HG03558 (cell line): ENCODE data around the gene FMO3.

Experiments
- ATAC-seq: cut with Tn5 transposase; IDR thresholded peaks from one replicate; pipeline ENCODE4 v1.9.1; 2021; ENCODE audit warnings: moderate number of reproducible peaks; ENCODE audit not compliant: unreplicated experiment; ENCODE audit errors: extremely low read depth

The FMO3 gene

DNA sequence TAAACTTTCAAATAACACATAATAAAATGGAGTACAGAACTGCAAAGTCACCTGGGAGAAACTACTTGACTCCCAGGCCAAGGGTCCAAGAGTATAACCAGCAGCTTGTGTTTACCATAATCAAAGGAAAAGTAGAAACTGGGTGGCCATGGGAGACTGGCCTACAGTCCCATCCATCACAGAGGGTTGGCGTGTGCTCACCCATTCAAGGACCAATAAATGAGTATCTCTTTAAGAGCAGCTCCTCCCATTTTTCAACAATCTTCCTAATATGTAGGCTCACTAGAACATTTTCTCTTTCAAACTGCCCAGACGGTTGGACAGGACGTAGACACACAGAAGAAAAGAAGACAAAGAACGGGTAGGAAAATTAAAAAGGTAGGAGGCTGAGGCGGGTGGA lies at the start of gene FMO3:
Gene FMO3, plus strand, starts transcription at position 302 of the 400 bp plus-strand sequence. CDS start 1,754 bp downstream, outside the sequence.
- no peak for ATAC-seq

DNA sequence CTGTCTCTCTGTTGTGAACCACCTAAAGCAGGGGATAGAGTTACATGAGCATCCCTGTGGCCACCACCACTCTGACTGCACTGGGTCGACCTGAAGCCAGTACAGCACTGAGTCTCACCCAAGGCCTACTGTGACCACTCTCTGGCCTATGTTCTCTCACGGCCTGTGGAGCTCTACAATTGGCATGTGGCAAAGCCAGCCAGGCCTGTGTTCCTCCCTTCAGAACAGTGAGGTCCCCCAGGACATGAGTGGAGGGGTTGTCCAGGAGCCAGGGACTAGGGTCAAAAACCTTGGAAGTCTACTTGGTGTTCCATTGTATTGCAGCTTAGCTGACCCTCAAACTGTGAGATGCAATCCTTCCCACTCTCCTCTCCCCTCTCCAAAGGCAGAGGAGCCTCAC lies 42.7 kb upstream of the FMO3 start:
- ATAC-seq: no peak

DNA sequence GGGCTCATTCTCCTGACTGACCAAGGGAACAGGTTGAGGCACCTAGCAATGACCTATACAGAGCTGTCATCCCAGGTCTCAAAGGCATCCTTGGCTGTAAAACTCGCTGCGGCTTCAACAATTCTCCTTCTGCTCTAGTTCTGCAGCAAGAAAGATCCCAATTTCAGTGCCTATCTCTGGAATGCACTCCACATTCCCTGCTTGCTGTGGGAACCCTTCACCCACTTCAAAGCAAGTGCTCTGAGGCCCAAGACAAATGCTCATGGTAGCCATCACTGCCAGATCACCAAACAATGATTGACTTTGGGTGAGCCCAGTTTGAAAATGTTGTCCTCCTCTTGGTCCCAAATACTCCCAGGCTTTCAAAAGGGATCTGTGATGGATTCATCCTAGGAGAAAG lies 37.7 kb upstream of the FMO3 start:
- ATAC-seq: no peak

DNA sequence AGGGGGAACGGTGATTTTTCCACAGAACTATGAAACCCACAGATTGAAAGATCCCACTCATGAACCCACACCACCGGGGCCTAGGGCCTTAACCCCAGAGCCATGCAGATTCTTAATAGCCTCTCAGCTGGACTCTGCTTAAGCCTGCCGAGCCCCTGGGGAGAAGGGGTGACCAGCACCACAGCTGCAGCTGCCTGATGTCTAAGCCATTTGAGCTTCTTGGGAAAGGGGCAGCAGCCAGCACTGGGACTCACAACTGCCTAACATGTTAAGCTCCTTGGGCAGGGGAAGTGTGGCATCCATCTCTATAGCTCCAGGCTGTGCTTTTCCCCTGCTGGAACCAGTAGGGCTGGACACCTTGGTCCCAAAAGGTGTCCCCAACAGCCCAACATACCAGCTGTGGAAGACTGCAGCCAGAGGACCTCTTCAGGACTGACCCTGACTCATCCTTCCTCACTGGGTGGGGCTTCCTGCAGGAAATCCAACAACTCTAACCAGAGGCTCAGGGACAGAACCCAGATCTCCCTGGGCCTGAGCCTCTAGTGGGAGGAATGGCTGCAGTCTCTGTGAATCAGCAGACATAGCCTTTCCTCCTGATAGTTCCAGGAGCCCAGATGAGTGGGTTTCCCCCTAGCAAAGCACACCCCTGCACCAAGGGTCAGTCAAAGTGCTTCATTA lies 34.6 kb upstream of the FMO3 start:
- ATAC-seq: no peak

DNA sequence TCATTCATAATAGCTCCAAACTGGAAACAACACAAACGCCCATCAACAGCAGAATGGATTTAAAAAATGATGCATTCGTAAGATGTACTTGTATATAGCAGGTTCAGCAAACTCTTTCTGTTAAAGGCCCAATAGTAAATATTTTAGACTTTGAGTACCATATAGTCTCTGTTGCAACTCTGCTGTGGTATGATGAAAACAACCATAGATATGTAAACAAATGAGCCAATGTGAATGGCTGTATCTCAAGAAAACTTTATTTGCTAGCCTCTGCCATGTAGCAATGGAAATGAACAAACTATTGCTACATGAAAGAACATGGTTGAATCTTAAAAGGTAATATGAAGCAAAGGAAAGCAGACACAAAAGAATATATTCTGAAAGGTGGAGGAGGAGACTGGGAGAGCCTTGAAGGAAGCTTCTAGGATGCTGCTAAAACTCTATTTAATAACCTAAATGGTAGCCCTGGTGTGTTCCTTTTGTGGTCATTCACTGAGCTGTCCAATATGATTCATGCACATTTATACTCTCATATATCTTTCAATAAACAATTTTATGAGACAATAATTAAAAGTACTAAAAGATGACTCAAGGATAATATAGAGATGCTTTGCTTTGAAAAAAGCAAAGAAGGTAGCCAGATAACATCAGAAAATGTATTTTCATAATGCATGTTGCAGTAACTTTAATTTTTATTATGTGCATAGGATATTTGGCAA lies 29.1 kb upstream of the FMO3 start:
- ATAC-seq: no peak

DNA sequence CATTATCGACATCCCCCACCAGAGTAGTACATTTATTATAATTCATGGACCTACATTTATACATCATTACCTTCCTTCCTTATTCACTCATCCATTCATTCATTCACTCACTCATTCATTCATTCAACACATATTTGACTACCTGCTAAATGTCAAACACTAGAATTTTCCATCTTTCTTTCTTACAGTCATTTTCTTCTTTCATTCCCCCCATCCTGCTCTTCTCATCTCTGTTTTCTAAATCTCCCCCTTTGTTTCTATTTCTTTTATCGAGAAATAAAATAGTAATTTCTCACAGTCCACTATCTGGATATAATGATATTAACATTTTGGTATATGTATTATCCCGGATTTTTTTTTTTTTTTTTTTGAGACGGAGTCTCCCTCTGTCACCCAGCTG lies 27.8 kb upstream of the FMO3 start:
- no peak for ATAC-seq

DNA sequence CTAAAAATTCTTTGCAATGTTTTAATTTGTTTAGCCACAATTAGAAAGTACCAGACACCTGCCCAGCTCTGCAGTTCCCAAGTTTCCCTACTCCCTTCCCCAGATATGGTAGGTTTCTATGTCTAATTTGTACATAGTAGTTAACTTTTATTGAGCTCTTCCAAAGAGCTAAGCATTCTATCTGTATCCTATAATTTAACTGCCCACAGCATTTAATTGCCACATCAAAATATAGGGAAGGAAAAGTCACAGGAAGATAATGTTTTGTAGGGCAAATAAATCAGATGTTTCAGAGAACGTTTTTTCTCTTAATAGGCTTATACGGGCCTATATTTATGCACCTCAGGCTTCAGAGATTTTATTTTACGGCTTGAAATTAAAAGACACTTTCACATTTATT lies 15.7 kb upstream of the FMO3 start:
- no peak for ATAC-seq

DNA sequence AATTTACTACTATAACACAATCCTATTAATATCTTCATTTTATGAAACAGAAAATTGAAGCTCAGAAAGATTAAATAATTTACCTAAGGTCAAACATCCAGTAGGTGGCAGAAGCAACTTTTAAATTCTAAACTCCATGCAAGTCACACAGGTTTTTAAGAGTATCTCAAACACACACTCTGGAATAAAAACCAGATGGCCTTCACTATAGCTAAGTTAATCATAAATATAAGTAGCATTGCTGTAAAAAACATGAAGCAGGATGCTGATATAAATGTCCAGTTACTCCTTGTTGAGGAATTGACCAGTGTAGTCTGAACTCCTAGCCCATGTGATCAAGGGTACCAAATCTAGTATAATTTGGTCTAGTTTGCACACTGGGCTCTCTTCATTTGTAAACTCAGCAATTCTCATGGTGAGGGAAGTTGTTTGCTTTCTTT lies 9.4 kb upstream of the FMO3 start:
- ATAC-seq: no peak

DNA sequence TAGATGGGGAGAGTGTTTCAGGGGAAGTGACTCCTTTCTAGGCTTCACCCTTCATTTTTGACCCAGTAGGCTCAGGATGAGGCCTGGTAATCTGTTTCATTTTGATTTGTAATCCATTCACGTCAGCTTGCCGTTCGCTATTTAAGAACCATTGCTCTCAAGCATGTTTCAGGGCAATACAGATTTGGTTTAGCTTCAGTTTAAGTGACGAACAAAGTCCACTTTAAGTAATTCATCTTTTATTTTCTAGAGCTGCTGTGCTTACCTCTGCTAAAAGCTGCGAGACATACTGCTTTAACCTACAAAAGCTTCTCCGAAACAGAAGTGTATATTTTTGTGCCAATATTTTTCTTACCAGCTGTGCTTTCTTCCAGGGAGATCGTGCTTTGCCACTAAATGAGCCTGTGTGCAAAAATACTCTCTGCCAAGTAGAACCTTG lies 8.9 kb upstream of the FMO3 start:
- no peak for ATAC-seq

DNA sequence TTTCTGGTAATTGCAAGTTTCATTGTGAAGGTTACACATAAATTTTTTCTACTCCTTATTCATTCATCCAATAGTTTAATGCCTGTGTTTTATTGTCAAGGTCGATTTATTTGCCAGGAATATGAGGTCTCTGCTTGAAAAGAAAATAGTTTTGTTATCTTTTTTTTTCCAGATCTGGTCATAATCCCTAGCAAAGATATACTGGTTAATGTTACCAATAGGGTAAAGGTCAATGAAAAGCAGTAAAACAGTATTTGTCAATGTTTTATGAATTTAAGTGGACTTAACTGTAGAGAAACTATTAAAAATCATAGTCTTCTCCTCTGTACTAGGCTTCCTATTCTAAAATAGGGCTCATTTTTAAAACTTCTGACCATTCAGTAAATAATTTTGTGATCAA lies 8.1 kb upstream of the FMO3 start:
- no peak for ATAC-seq

DNA sequence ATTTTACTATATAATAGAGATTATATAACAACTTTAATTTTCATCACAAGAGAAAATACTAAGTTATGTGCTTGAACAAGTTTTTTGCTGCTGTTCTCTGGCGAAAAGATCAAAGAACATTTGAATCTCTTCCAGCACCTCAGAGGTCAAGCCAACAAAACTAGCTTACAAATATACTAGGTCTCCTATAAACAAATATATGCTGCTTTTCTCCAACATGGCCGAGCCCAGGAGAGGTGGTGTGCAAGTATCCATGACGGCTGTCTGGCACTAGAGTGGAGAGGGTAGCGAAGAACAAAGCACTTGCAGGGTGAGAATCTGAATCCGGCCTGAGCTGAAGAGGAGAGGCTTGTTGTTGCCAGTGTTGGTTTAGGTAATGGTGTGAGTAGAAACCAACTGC lies 7.5 kb upstream of the FMO3 start:
- ATAC-seq: no peak

DNA sequence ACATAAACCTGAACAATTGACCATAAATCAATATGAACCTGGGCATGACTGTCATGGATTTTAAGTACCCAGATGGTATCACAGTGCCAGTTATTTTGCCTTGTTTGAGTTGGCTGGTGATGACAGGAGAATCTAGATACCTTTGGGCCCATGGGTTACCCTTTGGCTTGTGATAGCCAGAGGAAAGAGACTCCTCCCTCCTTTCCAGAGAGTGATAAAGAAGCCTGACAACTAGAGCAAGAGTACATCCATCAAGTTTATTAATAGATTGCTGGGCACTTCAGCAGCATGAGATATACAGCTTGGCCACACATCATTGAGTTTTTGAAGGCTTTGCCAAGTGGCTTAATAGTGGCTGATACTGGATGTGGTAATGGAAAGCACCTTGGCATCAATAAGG lies 6.6 kb upstream of the FMO3 start:
- no peak for ATAC-seq

DNA sequence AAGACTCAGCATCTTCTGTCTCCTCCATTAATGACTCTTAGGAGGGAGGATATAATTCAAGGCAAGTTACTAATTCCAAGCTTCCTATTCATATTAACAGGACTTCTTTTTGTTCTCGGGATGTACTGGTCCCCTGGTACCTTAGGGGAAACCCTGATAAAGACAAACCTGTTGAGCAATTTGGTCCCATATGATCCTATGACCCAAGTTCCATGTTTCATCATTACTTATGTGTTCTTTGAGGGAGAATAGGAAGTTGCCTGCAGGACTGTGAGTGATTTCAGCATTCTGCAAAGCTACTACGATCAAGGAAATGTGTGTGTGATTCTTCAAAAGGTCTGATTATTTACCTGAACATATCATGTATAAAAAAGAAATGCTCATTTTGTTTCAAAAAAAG lies 5.8 kb upstream of the FMO3 start:
- no peak for ATAC-seq

DNA sequence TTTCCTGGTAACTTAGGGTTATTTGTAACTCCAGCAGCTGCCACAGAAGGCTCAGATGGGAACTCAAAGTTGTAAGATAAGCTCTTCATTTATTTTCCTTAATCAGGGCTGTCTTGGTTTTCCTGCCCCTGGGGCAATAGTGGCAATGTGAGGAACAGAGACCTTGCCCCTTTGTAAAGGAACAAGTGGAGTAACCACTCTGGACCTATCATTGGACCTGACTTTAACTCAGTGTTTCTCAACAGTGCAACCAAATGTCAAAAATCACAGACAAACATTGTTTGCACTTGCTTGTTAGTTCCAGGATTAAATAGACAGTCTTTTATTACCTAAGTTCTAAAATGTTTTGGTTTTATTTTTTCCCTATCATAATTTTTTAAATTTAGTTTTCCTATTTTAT lies 2.8 kb upstream of the FMO3 start:
- no peak for ATAC-seq

DNA sequence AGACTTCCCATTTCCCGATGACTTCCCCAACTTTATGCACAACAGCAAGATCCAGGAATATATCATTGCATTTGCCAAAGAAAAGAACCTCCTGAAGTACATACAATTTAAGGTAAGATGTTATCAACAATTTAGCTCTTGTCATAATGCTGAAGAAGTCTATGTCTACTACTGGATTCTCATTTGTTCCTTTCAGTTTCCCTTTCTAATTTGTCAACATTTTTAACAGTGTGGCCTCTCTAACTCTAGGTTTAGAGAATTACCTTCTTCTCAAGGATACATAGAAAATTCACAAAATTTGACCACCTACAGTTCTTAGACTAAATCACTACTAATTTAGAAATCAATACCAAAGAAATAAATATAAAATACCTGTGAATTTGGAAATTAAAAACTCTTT lies 13.2 kb downstream of the FMO3 start:
- ATAC-seq: no peak

DNA sequence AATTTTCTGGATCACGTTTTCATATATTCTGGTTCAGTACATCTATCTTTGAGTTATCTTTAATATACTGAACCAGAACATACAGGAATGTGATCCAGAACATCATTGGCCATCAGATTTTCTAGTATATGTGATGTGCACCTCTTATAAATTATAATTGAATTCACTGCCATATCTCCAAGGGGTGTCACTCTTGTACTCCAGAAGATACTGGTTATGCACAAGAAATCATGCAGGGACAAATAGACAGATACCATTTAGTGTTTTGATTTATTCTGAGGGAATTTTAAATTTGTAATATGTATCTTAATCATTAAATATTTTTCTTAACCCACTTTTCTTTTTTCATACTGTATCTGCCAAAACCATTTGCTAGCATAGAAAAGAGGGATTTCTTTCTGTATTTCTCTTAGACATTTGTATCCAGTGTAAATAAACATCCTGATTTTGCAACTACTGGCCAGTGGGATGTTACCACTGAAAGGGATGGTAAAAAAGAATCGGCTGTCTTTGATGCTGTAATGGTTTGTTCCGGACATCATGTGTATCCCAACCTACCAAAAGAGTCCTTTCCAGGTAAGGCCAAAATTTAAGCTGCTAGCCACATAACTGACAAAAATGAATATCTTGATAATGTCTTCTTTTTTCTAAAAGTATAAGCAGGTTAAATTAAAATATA lies 16.7 kb downstream of the FMO3 start:
- ATAC-seq: no peak

DNA sequence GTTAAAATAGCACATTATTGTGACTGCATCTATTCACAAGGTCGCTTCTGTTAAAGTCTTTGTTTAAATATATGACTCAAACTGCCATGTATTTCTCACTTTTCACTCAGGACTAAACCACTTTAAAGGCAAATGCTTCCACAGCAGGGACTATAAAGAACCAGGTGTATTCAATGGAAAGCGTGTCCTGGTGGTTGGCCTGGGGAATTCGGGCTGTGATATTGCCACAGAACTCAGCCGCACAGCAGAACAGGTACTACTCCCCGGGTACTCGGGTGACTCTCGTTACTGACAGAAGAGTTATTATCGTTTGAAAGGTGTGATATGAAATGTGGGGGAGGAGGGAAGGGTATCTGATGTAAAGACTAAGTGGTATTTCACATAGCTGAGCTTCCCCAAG lies 17.3 kb downstream of the FMO3 start:
- no peak for ATAC-seq

DNA sequence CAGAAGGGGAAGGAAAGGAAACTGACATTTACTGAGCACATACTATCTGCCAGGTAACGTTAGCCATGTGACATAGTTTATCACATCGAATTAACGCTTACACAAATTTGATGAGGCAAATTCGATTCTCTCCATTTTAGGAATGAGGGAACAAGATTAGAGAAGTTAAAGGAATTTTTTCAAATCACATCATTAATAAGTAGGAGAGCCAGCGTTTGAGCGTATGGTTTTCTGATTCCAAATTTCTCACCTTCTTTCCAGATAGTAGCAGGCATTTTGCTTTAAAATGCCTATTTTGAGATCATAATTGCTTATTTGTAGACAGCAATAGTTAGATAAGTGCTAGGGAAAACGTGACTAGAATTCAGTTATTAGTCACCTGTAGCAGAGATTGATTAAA lies 19.3 kb downstream of the FMO3 start:
- no peak for ATAC-seq

DNA sequence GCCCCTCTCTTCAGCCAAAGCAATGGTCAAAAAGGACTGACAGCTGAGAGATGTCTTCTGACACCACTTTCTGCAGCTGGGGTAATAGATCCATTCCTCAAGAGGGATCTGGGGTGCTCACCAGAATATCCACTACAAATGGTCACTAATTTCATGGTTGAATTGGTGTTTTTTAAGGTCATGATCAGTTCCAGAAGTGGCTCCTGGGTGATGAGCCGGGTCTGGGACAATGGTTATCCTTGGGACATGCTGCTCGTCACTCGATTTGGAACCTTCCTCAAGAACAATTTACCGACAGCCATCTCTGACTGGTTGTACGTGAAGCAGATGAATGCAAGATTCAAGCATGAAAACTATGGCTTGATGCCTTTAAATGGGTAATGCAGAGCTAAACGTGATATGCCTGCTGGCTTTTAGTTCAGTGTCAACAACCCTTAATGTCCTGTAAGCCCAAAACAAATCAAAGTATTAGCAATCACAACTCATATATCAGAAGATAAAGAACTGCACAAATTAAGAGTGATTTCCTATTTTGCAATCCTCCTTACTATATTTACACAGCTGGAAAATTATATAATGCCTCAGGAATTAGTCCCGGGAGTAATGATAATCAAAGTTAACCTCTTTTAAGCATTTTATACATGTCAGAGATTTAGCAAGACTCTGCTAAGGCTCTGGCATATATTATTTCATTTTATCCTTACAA lies 20.1 kb downstream of the FMO3 start:
- no peak for ATAC-seq

DNA sequence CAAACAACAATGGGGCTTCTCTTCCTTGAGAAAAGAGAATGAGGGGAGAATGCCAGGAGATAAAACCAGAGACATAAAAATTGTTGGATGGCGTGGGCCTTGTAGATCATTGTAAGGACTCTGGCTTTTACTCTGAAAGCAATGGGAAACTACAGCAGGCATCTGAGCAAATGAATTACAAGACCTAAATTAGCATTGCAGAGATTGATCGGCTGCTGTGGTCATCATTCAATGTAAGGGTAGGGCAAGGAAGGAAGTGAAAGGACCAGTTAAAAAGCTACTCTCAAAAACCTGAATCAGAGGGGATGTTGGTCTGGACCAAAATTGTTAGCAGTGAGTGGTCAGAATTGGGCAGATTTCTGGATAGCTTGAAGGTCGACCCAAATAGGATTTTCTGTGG lies 21.4 kb downstream of the FMO3 start:
- no peak for ATAC-seq

DNA sequence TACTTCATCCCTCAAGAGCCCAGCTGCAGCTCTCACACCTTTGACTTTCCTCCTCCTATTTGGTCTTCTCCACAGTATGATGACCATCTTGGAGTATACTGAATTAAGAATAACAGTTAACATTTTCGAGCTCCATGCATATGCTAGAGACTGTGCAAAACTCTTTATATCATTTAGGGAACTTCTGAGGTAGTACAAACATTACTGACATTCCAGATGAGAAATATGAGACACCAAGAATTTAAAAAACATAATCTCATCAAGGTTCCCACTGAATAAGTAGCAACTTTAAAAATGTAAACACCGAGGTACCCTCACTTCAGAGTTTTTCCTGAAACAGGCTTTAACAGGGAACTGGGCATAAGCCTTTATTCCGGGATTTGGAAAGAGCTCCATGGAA lies 22.7 kb downstream of the FMO3 start:
- ATAC-seq: no peak
